Neural progenitor cell (in vitro differentiated cells): ENCODE measurements around the gene MBTPS2. TPM values are rescaled to one million over a fixed set of nuclear protein-coding genes. Genes with fewer than 3 reads are reported as not detected.

Source experiments
- DNase-seq: peaks from one replicate; pipeline ENCODE4 v3.0.0-alpha.2; 2016; ENCODE audit warnings: low spot score
- H2AFZ ChIP-seq: fragments of 200-600 bp; sonication (generic); replicated peaks from 2 replicates; pipeline ENCODE4 v1.6.1; 2016; ENCODE audit warnings: antibody characterized with exemption
- H3F3A ChIP-seq: fragments of 200-600 bp; sonication (generic); 2 replicates; pipeline ENCODE4 v1.6.1; 2016; ENCODE audit warnings: antibody characterized with exemption, low read depth
- H3K27ac ChIP-seq: fragments of 200-600 bp; sonication (generic); 2 replicates; pipeline ENCODE4 v1.5.1; 2016; ENCODE audit warnings: mild to moderate bottlenecking
- H3K27me3 ChIP-seq: fragments of 200-600 bp; sonication (generic); 2 replicates; pipeline ENCODE4 v1.6.1; 2016; ENCODE audit warnings: mild to moderate bottlenecking, moderate library complexity
- H3K36me3 ChIP-seq: fragments of 200-600 bp; sonication (generic); 2 replicates; pipeline ENCODE4 v1.5.1; 2016
- H3K4me1 ChIP-seq: fragments of 200-600 bp; sonication (generic); 2 replicates; pipeline ENCODE4 v1.6.1; 2016; ENCODE audit warnings: mixed run types
- H3K4me2 ChIP-seq: fragments of 200-600 bp; sonication (generic); 2 replicates; pipeline ENCODE4 v1.6.1; 2016
- H3K4me3 ChIP-seq: fragments of 200-600 bp; sonication (generic); 2 replicates; pipeline ENCODE4 v1.5.1; 2016
- H3K79me2 ChIP-seq: fragments of 200-600 bp; sonication (generic); 2 replicates; pipeline ENCODE4 v1.6.1; 2016; ENCODE audit warnings: low read depth
- H3K9ac ChIP-seq: fragments of 200-600 bp; sonication (generic); 2 replicates; pipeline ENCODE4 v1.6.1; 2016
- H3K9me3 ChIP-seq: fragments of 200-600 bp; sonication (generic); 2 replicates; pipeline ENCODE4 v1.5.1; 2016; ENCODE audit warnings: low read depth
- H4K20me1 ChIP-seq: fragments of 200-600 bp; sonication (generic); 2 replicates; pipeline ENCODE4 v1.6.1; 2016; ENCODE audit warnings: low read depth
- H3K27ac Mint-ChIP-seq: 3 replicates; pipeline ENCODE4 v1.8.0; 2021; ENCODE audit warnings: mixed read lengths
- H3K27me3 Mint-ChIP-seq: 2 replicates; pipeline ENCODE4 v1.8.0; 2022; ENCODE audit warnings: low read depth, mild to moderate bottlenecking, inconsistent platforms, moderate library complexity, mixed read lengths; ENCODE audit not compliant: insufficient read depth
- H3K36me3 Mint-ChIP-seq: 3 replicates; pipeline ENCODE4 v1.8.0; 2021; ENCODE audit warnings: mixed read lengths
- H3K4me1 Mint-ChIP-seq: 3 replicates; pipeline ENCODE4 v1.8.0; 2021; ENCODE audit warnings: mixed read lengths
- H3K4me3 Mint-ChIP-seq: 3 replicates; pipeline ENCODE4 v1.8.0; 2021; ENCODE audit warnings: mild to moderate bottlenecking, moderate library complexity, mixed read lengths
- H3K9me3 Mint-ChIP-seq: 3 replicates; pipeline ENCODE4 v1.8.0; 2020; ENCODE audit warnings: mixed read lengths
- CTCF ChIP-seq: fragments of 200-600 bp; sonication (generic); IDR thresholded peaks from 2 replicates; pipeline ENCODE4 v1.5.1; 2017; ENCODE audit warnings: antibody characterized with exemption, mild to moderate bottlenecking
- EZH2 ChIP-seq: fragments of 200-600 bp; sonication (generic); IDR thresholded peaks from 2 replicates; pipeline ENCODE4 v1.6.1; 2017; ENCODE audit warnings: antibody characterized with exemption, mild to moderate bottlenecking, moderate library complexity
- EZH2phosphoT487 ChIP-seq: fragments of 200-600 bp; sonication (generic); IDR thresholded peaks from 2 replicates; pipeline ENCODE4 v1.6.1; 2017; ENCODE audit warnings: antibody characterized with exemption
- total RNA-seq: library from RNA; depleted of rRNA; stranded (reverse); fragments of >200 nt; gene quantifications from 2 replicates; pipeline ENCODE4 v1.2.3, GENCODE V29; 2015; ENCODE audit warnings: low replicate concordance

Gene MBTPS2
- total RNA-seq, 1 donor from 2014 or later: 8.4 TPM

DNA sequence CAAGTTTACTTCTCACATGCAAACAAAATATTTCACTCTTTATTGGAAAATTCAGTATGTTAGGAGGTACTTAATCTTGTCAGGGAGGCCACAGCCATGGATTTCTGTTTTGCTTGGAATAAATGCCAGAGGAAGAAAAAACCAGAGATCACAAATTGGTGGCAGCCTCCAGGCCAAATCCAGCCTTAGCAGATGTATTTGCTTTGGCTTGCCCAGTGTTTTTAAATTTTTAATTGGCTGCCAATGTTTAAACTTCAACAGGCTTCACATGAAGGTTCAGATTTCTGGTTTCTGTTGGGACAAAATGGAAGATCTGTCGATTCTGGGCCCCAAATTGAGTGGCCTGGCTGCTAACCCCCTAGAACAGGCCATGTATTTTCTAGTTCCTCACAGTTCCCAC, 35.6 kb downstream of the MBTPS2 start:
- Histone ChIP-seq H3K4me2 (no peak overlapping the region), H3K27me3 (no peaks in the 10 kb centered on the region), H3K79me2 (no peaks in the 10 kb centered on the region), H3K4me1 (no peaks in the 10 kb centered on the region), H3K36me3 (no peaks in the 10 kb centered on the region), H3K9ac (no peak overlapping the region), H3F3A (no peaks in the 10 kb centered on the region), H2AFZ (no peak overlapping the region), H3K4me3 (no peak overlapping the region), H3K27ac (no peak overlapping the region), H3K9me3 (no peaks in the 10 kb centered on the region), H4K20me1 (no peaks in the 10 kb centered on the region)
- H3K4me1 Mint-ChIP-seq: no peaks in the 10 kb centered on the region
- no peak overlapping the region for H3K4me3 Mint-ChIP-seq
- DNase-seq: no peak
- peaks cover 3% of the 10 kb centered on the region for H3K36me3 Mint-ChIP-seq
- H3K27ac Mint-ChIP-seq: no peak overlapping the region
- H3K27me3 Mint-ChIP-seq: no peaks in the 10 kb centered on the region
- H3K9me3 Mint-ChIP-seq: no peaks in the 10 kb centered on the region
- TF ChIP-seq EZH2 (no peak), CTCF (no peak), EZH2phosphoT487 (no peak)

DNA sequence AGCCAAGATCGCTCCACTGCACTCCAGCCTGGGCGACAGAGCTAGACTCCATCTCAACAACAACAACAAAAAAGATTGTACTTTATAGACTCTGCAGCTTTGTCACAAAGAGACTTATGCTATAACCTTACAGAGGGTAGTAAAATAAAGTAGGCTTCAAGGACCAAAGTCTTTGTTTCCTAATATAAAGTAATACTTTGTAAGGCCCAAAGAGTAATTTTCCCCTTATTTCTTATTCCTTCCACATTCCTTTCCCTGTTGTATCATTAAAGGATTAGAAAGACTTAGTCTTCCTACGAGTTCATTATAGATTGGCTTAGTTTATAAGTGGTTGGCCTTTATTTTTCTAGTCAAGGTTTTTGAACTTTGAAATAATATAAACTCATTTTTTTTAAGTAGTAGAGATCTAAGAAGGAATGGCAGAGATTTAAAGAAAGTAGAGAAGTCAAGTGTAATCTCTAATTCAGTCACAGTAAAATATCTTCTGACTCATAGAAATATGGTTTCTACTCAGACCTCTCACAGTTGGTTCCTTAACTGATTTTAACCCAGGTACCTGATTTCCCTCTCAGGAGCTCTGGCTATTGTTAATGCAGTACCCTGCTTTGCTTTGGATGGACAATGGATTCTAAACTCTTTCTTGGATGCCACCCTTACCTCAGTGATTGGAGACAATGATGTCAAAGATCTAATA, 42.6 kb downstream of the MBTPS2 start:
- TF ChIP-seq EZH2 (no peak), CTCF (no peak), EZH2phosphoT487 (no peak)
- Mint-ChIP-seq H3K27me3 (no peaks in the 10 kb centered on the region), H3K27ac (no peak overlapping the region), H3K4me3 (no peak overlapping the region), H3K36me3 (peaks cover 18% of the 10 kb centered on the region), H3K9me3 (no peaks in the 10 kb centered on the region), H3K4me1 (peaks cover 22% of the 10 kb centered on the region)
- peaks cover 4% of the 10 kb centered on the region for H3K9me3 ChIP-seq
- no peaks in the 10 kb centered on the region for H3K27me3 ChIP-seq
- H3K79me2 ChIP-seq: no peaks in the 10 kb centered on the region
- H3K9ac ChIP-seq: no peak overlapping the region
- H3K36me3 ChIP-seq: no peaks in the 10 kb centered on the region
- no peaks in the 10 kb centered on the region for H3K4me1 ChIP-seq
- H2AFZ ChIP-seq: no peak overlapping the region
- no peak overlapping the region for H3K4me2 ChIP-seq
- DNase-seq: no peak
- H4K20me1 ChIP-seq: no peaks in the 10 kb centered on the region
- no peaks in the 10 kb centered on the region for H3F3A ChIP-seq
- H3K4me3 ChIP-seq: no peak overlapping the region
- H3K27ac ChIP-seq: no peak overlapping the region

DNA sequence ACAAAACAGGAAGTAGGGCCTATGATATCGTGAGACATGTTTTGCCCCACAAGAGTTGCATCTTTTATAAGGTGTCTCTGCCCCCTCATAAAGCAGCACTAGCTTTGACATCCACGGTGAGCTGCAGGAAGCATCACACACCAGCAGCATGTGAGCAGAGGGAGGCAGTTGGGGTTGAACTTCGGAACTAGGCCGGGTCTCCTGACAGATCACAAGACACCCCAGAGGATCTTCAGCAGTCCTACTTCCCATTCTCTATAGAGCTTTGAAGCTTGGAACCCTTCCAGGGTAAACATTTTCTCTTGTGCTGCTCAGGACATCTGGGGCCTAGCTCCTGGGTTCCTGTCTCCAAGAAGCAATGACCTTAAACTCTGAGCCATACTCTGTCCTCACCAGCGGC, 43.8 kb downstream of the MBTPS2 start:
- DNase-seq: no peak

More for the DNA sequence above, 43.8 kb downstream of the MBTPS2 start:
- TF ChIP-seq EZH2 (no peak), EZH2phosphoT487 (no peak), CTCF (no peak)
- Mint-ChIP-seq H3K9me3 (peaks cover 2% of the 10 kb centered on the region), H3K27me3 (no peaks in the 10 kb centered on the region), H3K4me3 (no peak overlapping the region), H3K36me3 (peaks cover 18% of the 10 kb centered on the region), H3K4me1 (peaks cover 22% of the 10 kb centered on the region), H3K27ac (no peak overlapping the region)
- Histone ChIP-seq H3K27ac (no peak overlapping the region), H3K79me2 (no peaks in the 10 kb centered on the region), H3F3A (no peaks in the 10 kb centered on the region), H3K4me2 (no peak overlapping the region), H3K4me3 (no peak overlapping the region), H4K20me1 (no peaks in the 10 kb centered on the region), H2AFZ (no peak overlapping the region), H3K27me3 (no peaks in the 10 kb centered on the region), H3K36me3 (no peaks in the 10 kb centered on the region), H3K9me3 (peaks cover 4% of the 10 kb centered on the region), H3K9ac (no peak overlapping the region), H3K4me1 (no peaks in the 10 kb centered on the region)
